GM21529 (cell line): ENCODE data around the gene ZNF577.
"Not testable (repeated sequence)": the region's sequence is repeated elsewhere in the genome, so short reads cannot be mapped to it uniquely, and the experiment has no call there.

Experiments used
- ATAC-seq: cut with Tn5 transposase; IDR thresholded peaks from one replicate; pipeline ENCODE4 v1.9.1; 2021; ENCODE audit not compliant: unreplicated experiment

ZNF577 gene

GRCh38 chr19:51887522-51888498, at the start of gene ZNF577:
TSS of gene ZNF577 (minus strand) at chr19:51887951. CDS start at chr19:51880382, 7,569 bp downstream.
- ATAC-seq, result no peak

DNA sequence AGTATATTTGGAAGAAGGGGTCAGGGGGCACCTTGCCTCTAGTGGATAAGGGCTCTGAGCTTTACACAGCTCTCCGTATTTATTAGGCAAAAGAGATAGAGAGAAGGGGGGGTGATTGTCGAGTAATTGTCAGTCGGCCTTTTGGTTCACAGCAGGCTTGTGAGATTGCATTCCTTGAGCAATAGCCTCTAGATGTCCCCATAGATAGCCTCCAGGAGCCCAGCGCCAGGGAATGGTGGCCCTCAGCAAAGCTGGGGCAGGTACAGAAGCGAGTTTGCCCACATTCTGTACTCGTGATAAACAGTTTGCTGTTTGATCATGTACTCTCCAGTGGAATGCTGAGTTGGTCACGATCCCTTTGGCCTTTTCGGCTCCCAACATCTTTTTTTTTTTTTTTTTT, 44.2 kb upstream of the ZNF577 start:
- ATAC-seq, result no peak

DNA sequence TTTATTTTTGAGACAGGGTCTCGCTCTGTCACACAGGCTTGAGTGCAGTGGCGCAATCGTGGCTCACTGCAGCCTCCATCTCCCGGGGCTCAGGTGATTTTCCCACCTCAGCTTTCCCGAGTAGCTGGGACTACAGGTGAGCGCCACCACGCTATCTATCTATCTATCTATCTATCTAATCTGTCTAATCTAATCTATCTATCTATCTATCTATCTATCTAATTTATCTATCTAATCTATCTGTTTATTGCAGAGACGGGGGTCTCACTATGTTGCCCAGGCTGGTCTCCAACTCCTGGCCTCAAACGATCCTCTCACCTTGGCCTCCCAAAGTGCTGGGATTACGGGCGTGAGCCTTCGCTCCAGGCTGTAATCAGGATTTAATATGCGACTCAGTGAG, 40.1 kb upstream of the ZNF577 start:
- no peak for ATAC-seq

- peak; percentile 83 for ATAC-seq
Measured at GRCh38 chr19:51926784-51927741, 39.3 kb upstream of the ZNF577 start, which contains the start of gene ZNF613. TSS of gene ZNF613 (plus strand) at chr19:51927472. CDS start at chr19:51936221, 8,749 bp downstream.

DNA sequence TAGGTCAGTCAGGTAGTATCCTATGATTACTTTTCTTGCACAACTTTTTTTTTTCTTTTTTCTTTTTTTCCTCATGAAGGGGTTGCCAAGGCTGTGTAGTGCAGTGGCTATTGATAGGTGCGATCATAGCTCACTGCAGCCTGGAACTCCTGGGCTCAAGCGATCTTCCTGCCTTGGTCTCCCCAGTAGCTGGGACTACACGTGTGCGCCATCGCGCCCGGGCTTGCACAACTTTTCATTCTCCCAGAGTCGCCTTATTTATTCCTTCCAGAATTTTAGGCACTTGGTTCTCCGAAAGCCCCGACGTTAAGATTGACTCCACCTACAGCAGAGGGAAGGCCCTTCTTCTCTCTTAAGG, 38.7 kb upstream of the ZNF577 start:
- no peak for ATAC-seq

DNA sequence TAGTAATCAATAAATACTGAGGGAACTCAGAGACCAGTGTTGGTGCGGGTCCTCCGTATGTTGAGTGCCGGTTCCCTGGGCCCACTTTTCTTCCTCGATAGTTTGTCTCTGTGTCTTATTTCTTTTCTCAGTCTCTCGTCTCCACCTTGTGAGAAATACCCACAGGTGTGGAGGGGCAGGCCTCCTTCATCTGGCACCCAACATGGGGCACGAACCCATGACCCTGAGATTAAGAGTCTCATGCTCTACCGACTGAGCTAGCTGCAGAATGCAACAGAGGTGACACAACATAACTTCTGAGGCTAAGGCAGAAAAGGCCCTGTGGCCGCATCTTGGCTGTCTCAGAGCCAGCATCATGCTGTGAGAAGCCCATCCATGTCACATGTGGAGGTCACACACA, 34.2 kb upstream of the ZNF577 start:
- ATAC-seq, result no peak

GRCh38 chr19:51919606-51920005, 31.9 kb upstream of the ZNF577 start:
- ATAC-seq, result no peak

GRCh38 chr19:51916167-51916566, 28.4 kb upstream of the ZNF577 start:
- no peak for ATAC-seq

DNA sequence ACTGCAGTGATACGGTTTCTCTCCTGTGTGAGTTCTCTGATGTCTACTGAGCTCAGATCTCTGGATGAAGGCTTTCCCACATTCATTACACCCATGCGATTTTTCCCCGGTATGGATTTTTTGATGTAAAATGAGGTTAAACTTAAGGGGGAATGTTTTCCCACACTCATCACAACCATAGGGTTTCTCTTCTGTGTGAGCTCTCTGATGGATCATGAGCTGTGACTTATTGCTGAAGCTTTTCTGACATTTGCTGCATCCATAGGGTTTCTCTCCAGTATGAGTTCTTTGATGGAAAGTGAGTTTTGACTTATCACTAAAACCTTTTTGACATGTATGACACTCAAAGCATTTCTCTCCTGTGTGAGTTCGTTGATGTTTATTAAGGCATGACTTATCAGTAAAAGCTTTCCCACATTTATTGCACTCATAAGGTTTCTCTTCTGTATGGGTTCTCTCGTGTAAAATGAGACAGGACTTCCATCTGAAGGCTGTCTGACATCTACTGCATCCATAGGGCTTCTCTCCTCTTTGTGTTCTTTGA, 27.6 kb upstream of the ZNF577 start:
- ATAC-seq, result no peak

DNA sequence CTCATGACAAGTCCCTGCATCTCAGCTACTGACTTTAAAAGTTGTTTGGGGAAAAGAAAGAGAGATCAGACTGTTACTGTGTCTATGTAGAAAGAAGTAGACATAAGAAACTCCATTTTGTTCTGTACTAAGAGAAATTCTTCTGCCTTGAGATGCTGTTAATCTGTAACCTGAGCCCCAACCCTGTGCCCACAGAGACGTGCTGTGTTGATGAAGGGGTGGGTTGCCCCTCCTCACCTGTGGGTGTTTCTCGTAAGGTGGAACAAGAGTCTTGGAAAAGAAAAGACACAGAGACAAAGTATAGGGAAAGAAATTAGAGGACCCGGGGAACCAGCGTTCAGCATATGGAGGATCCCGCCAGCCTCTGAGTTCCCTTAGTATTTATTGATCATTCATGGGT, 20.2 kb upstream of the ZNF577 start:
- not testable (repeated sequence) for ATAC-seq

- ATAC-seq, result not testable (repeated sequence)
Measured at GRCh38 chr19:51906108-51906507, 18.4 kb upstream of the ZNF577 start.

DNA sequence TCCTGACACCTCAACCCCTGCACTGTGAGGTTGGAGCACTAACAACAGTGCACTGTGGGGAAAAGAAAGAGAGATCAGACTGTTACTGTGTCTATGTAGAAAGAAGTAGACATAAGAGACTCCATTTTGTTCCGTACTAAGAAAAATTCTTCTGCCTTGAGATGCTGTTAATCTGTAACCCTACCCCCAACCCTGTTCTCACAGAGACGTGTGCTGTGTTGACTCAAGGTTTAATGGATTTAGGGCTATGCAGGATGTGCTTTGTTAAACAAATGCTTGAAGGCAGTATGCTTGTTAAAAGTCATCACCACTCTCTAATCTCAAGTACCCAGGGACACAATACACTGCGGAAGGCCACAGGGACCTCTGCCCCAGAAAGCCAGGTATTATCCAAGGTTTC, 17.9 kb upstream of the ZNF577 start:
- ATAC-seq, result not testable (repeated sequence)

GRCh38 chr19:51905206-51905605, 17.5 kb upstream of the ZNF577 start:
- ATAC-seq, result no peak

GRCh38 chr19:51904331-51905165, 16.8 kb upstream of the ZNF577 start, which contains the start of gene ZNF649:
TSS of gene ZNF649 (minus strand) at chr19:51905017. CDS start at chr19:51900107, 4,910 bp downstream.
- ATAC-seq, result peak; percentile 86

GRCh38 chr19:51903192-51903591, 15.4 kb upstream of the ZNF577 start:
- ATAC-seq, result no peak

GRCh38 chr19:51901860-51902259, 14.1 kb upstream of the ZNF577 start:
- no peak for ATAC-seq

GRCh38 chr19:51891193-51891747, 3.5 kb upstream of the ZNF577 start:
- no peak for ATAC-seq

- no peak for ATAC-seq
Measured at GRCh38 chr19:51889934-51890333, 2.2 kb upstream of the ZNF577 start.

- ATAC-seq, result no peak
Measured at GRCh38 chr19:51884713-51885112, 3.0 kb downstream of the ZNF577 start.

- no peak for ATAC-seq
Measured at GRCh38 chr19:51882518-51882917, 5.2 kb downstream of the ZNF577 start.
